Activated naive CD4-positive, alpha-beta T cell treated with anti-CD3 and anti-CD28 coated beads, Interleukin-2, amount 10 ng/mL, durations not matched to agents 7 days and 5 days (primary cell): Measurements from ENCODE around the gene RABGGTA.
A peak's percentile ranks its signal among the peaks of the same experiment; 100 is the strongest.

ENCODE experiments used
- CTCF ChIA-PET: fragments of 350-600 bp; sonication (Branson Sonifier 250); formaldehyde crosslinking; loops from one replicate; lab custom pipeline; 2021; ENCODE audit warnings: antibody characterized with exemption; lab: Charles Lee
- DNase-seq: peaks from one replicate; pipeline ENCODE4 v3.0.0-alpha.2; 2020
- H3K27ac Mint-ChIP-seq: one replicate; pipeline ENCODE4 v1.8.0; 2021; ENCODE audit warnings: mild to moderate bottlenecking, moderate library complexity, mixed read lengths
- H3K27me3 Mint-ChIP-seq: one replicate; pipeline ENCODE4 v1.8.0; 2021; ENCODE audit warnings: mild to moderate bottlenecking, mixed read lengths
- H3K36me3 Mint-ChIP-seq: one replicate; pipeline ENCODE4 v1.8.0; 2021; ENCODE audit warnings: mixed read lengths
- H3K4me1 Mint-ChIP-seq: one replicate; pipeline ENCODE4 v1.8.0; 2021; ENCODE audit warnings: mixed read lengths
- H3K4me3 Mint-ChIP-seq: one replicate; pipeline ENCODE4 v1.8.0; 2021; ENCODE audit warnings: mild to moderate bottlenecking, moderate library complexity, mixed read lengths
- H3K9me3 Mint-ChIP-seq: one replicate; pipeline ENCODE4 v1.8.0; 2021; ENCODE audit warnings: mixed read lengths

The RABGGTA gene

GRCh38 chr14:24280797-24281460 lies 9.5 kb upstream of the RABGGTA start:
- no peak overlapping the region for H3K4me3 Mint-ChIP-seq
- no peaks in the 10 kb centered on the region for H3K9me3 Mint-ChIP-seq
- peaks cover 31% of the 10 kb centered on the region for H3K4me1 Mint-ChIP-seq
- DNase-seq, result no peak
- H3K36me3 Mint-ChIP-seq, result no peaks in the 10 kb centered on the region
- CTCF ChIA-PET, result interaction anchor here (0.8 to 12.6 kb wide), 7 partner anchors 9 to 38 kb away, joined by 3 to 110 read pairs (median 16); partner anchors contain the start of genes CIDEB, DHRS1, NOP9 and RABGGTA
- H3K27ac Mint-ChIP-seq, result peak overlapping the region; percentile 39
- H3K27me3 Mint-ChIP-seq, result peaks cover 13% of the 10 kb centered on the region

DNA sequence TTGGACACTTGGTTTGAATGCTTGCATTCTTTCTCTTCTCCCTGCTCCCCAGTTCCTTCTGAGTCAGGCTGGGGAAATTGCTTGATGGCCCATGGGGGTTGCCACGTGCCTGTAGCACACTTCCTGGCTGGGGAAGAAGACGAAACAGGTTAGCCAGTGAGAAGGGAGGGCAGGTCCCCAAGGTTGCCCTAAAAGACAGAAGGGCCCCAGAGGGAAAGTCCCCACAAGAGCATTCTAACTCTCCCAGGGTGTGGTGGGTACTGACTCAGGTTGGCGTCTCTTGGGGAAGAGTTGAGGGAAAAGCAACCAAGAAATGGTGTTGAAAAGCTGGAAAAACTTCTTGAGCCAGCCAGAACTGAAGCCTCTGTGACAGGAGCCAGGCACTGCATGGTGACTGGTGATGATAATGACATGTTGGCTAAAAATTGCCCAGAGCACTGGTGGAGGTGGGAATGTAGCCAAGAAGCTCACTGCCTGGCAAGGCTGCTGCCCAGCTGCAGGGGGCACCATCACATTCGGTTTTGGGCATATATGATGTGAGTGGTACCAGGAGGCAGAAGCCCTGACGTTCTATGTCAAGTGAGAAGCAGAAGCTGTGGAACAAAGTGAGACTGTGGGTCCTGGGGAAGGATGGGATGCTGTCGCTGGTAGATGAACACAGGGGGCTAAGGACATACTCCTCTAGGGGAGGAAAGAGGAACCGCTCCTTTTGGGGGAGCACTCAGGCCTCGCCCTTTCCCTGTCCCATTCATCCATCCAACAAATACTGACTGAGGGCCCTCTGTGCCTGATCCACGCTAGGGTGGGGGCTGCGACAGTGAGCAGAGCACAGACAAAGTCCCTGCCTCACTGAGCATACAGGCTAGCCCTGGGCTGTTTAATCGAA lies 8.1 kb upstream of the RABGGTA start:
- peaks cover 37% of the 10 kb centered on the region for H3K4me1 Mint-ChIP-seq
- no peak overlapping the region for H3K27ac Mint-ChIP-seq
- CTCF ChIA-PET, result interaction anchor here (0.6 to 12.6 kb wide), 11 partner anchors 9 to 51 kb away, joined by 3 to 110 read pairs (median 4); partner anchors contain the start of genes CIDEB, DHRS1, LTB4R2 and NOP9
- DNase-seq, result peak; percentile 55
- no peaks in the 10 kb centered on the region for H3K36me3 Mint-ChIP-seq
- no peaks in the 10 kb centered on the region for H3K9me3 Mint-ChIP-seq
- H3K4me3 Mint-ChIP-seq, result no peak overlapping the region
- H3K27me3 Mint-ChIP-seq, result peaks cover 13% of the 10 kb centered on the region

DNA sequence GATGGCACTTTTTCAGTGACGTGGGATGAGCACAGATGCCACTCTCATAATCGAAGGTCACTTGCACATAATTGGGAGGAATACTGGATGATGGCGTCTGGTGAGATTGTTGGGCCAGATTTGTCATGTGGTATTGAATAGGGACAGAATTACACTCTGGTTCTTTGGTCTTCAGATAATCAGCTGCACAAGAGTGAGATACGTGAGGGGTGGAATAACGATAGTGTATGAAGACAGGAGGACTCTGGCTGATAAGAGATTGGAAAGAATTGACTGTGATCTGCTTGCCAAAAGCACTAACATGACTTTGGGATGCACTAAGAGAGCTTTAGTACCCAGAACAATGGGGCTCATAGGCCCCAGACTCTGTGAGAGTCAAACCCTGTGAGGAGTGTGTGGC lies 7.0 kb upstream of the RABGGTA start:
- Mint-ChIP-seq H3K36me3 (no peaks in the 10 kb centered on the region), H3K27ac (no peak overlapping the region), H3K4me1 (peaks cover 48% of the 10 kb centered on the region), H3K4me3 (no peak overlapping the region), H3K9me3 (no peaks in the 10 kb centered on the region), H3K27me3 (peaks cover 13% of the 10 kb centered on the region)
- DNase-seq, result no peak
- CTCF ChIA-PET, result interaction anchor here (1.1 to 12.6 kb wide), 7 partner anchors 8 to 63 kb away, joined by 3 to 110 read pairs (median 11); partner anchors contain the start of genes CIDEB, DHRS1, MDP1 and NOP9

DNA sequence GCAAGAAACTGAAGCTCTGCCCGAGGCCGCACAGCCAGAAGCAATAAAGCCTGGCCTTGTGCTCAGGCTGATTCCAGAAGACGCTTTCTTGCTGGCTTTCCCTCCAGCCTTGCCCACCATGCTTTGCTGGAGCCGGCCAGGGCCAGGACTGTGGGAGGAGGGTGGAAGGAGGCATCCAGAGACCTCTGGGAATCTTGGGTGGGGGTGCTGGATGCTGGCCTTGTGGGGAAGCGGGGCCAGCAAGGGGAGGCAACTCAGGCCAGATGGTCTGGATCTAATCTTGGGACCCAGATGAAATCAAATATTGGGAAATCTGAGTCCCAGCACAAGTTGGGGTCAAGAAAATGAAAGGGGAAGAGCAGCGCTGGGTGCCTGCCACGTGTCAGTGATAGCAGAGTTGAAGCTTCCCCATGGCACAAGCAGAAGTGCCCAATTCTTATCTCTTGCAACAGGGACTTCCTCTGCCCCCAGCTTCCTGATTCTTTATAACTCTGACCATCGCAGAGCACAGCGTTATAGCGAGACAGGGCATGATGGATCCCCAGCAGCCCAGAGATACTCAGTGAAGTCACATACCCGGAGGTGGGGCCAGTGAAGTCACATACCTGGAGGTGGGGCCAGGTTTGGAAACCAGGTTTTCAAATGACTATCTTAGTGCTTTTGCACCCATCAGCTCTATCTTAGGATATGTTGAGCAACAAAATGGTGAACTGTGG lies 6.4 kb upstream of the RABGGTA start:
- no peak overlapping the region for H3K4me3 Mint-ChIP-seq
- peaks cover 13% of the 10 kb centered on the region for H3K27me3 Mint-ChIP-seq
- H3K27ac Mint-ChIP-seq, result no peak overlapping the region
- no peak for DNase-seq
- CTCF ChIA-PET, result interaction anchor here (0.6 to 12.6 kb wide), 5 partner anchors 12 to 62 kb away, joined by 3 to 110 read pairs (median 3); partner anchors contain the start of genes CIDEB, DHRS1, MDP1 and NOP9
- peaks cover 53% of the 10 kb centered on the region for H3K4me1 Mint-ChIP-seq
- H3K36me3 Mint-ChIP-seq, result no peaks in the 10 kb centered on the region
- no peaks in the 10 kb centered on the region for H3K9me3 Mint-ChIP-seq

- Mint-ChIP-seq H3K27ac (no peak overlapping the region), H3K36me3 (no peaks in the 10 kb centered on the region), H3K9me3 (no peaks in the 10 kb centered on the region), H3K4me1 (peaks cover 60% of the 10 kb centered on the region), H3K4me3 (no peak overlapping the region), H3K27me3 (peaks cover 13% of the 10 kb centered on the region)
- CTCF ChIA-PET, result interaction anchor here (0.9 to 12.6 kb wide), 2 partner anchors 23 to 29 kb away, joined by 3 to 110 read pairs; partner anchors contain the start of genes DHRS1 and NOP9
- no peak for DNase-seq
Measured at GRCh38 chr14:24277071-24277470, 5.7 kb upstream of the RABGGTA start.

DNA sequence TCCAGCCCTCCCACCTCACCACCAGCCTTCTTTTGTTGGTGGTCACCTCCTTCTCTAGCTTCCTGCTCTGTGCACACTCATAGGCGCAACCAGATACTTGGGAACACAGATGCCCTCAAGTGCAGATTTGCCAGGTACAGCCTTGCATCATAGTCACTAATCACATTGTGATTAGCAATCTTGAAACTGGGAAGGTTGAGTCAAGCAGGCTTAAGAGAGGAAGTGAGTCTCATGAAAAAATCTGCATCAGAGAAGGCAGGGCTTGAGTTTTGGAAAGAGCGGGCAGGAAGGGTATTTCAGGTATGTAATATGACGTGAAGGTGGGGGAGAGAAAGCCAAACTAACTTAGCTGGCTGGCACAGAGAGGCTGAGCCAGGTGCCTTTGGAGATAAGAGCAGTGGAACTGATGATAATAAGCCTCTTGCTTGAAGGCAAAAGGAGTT lies 2.7 kb upstream of the RABGGTA start:
- H3K27me3 Mint-ChIP-seq, result no peaks in the 10 kb centered on the region
- peaks cover 70% of the 10 kb centered on the region for H3K4me1 Mint-ChIP-seq
- peak overlapping the region; percentile 84 for H3K27ac Mint-ChIP-seq
- peaks cover 4% of the 10 kb centered on the region for H3K36me3 Mint-ChIP-seq
- peak; percentile 48 for DNase-seq
- CTCF ChIA-PET, result interaction anchor here (0.7 to 12.6 kb wide), 15 partner anchors 16 to 158 kb away, joined by 3 to 110 read pairs (median 4); partner anchors contain the start of genes CIDEB, DHRS1, LTB4R2 and MDP1
- no peak overlapping the region for H3K4me3 Mint-ChIP-seq
- no peaks in the 10 kb centered on the region for H3K9me3 Mint-ChIP-seq

GRCh38 chr14:24273422-24273998 lies 2.1 kb upstream of the RABGGTA start:
- Mint-ChIP-seq H3K9me3 (no peaks in the 10 kb centered on the region), H3K27me3 (no peaks in the 10 kb centered on the region), H3K27ac (peak overlapping the region; percentile 84), H3K4me1 (peaks cover 65% of the 10 kb centered on the region), H3K4me3 (no peak overlapping the region), H3K36me3 (peaks cover 5% of the 10 kb centered on the region)
- no peak for DNase-seq
- CTCF ChIA-PET, result interaction anchor here (0.7 to 12.6 kb wide), 15 partner anchors 16 to 158 kb away, joined by 3 to 110 read pairs (median 4); partner anchors contain the start of genes CIDEB, DHRS1, LTB4R2 and NOP9

DNA sequence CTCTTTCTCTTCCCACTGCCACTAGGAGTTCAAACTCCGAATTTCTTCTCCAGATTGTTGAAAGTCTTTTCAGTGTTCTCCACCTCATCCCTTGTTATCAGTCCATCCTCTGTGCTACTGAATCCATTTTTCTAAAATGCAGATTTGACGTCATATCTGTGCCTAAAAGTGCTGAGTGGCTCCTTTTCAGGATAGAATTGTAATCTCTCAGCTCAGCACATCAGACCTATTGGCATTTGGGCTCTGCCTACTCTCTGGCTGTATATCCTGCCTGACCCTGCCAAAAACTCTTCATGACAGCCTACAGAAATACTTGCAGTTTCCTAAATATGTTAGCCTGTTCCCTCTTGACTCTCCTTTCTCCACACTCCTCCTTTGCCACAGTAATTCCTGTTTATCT lies 1.1 kb upstream of the RABGGTA start:
- Mint-ChIP-seq H3K4me1 (peaks cover 60% of the 10 kb centered on the region), H3K9me3 (no peaks in the 10 kb centered on the region), H3K27me3 (no peaks in the 10 kb centered on the region), H3K27ac (peak overlapping the region; percentile 95), H3K4me3 (peak overlapping the region; percentile 31), H3K36me3 (peaks cover 5% of the 10 kb centered on the region)
- DNase-seq, result no peak
- CTCF ChIA-PET, result interaction anchor here (0.7 to 12.6 kb wide), 9 partner anchors 8 to 59 kb away, joined by 3 to 110 read pairs (median 8); partner anchors contain the start of genes CHMP4A, CIDEB, DHRS1 and LTB4R2

GRCh38 chr14:24271834-24272263 lies 452 bp upstream of the RABGGTA start:
- CTCF ChIA-PET, result interaction anchor here (0.7 to 12.6 kb wide), 11 partner anchors 9 to 59 kb away, joined by 3 to 110 read pairs (median 5); partner anchors contain the start of genes CHMP4A, CIDEB, DHRS1 and LTB4R2
- H3K27ac Mint-ChIP-seq, result peak overlapping the region; percentile 95
- peak overlapping the region; percentile 85 for H3K4me3 Mint-ChIP-seq
- peaks cover 57% of the 10 kb centered on the region for H3K4me1 Mint-ChIP-seq
- H3K27me3 Mint-ChIP-seq, result no peaks in the 10 kb centered on the region
- H3K9me3 Mint-ChIP-seq, result no peaks in the 10 kb centered on the region
- peaks cover 12% of the 10 kb centered on the region for H3K36me3 Mint-ChIP-seq
- no peak for DNase-seq

DNA sequence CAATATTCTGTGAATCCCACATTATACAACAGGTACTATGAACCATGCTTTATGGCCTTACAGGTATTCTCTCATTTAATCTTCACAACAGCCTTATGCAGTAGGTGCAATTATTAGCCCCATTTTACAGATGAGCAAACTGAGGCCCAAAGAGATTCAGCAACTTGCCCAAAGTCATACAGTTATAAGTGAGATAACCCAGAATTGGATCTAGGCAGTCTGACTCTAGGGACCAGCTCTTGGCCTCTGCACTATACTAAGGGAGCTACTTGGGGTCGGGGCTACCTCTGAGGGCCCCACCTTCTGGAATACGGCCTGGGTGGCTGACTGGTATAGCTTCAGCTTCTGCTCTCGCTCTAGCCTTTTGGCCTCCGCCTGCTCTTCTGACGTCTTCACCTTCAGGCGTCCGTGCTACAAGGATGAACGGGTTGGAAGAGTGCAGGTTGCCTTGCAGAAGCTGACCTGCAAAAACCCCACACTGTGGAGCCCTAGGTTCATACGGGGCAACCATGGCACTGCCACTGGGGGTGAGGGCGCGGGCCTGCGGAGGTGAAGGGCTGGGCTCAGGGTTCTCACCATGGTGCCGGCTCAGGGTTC lies 762 bp downstream of the RABGGTA start:
- CTCF ChIA-PET, result interaction anchor here (1.2 to 12.6 kb wide), 10 partner anchors 10 to 57 kb away, joined by 4 to 110 read pairs (median 7); partner anchors contain the start of genes CHMP4A, CIDEB, DHRS1 and MDP1
- H3K36me3 Mint-ChIP-seq, result peaks cover 18% of the 10 kb centered on the region
- H3K9me3 Mint-ChIP-seq, result no peaks in the 10 kb centered on the region
- peaks cover 54% of the 10 kb centered on the region for H3K4me1 Mint-ChIP-seq
- DNase-seq, result no peak
- H3K27ac Mint-ChIP-seq, result peak overlapping the region; percentile 97
- no peaks in the 10 kb centered on the region for H3K27me3 Mint-ChIP-seq
- H3K4me3 Mint-ChIP-seq, result peak overlapping the region; percentile 85

GRCh38 chr14:24269910-24270536 lies 1.4 kb downstream of the RABGGTA start:
- CTCF ChIA-PET, result interaction anchor here (0.8 to 12.6 kb wide), 11 partner anchors 11 to 212 kb away, joined by 3 to 110 read pairs (median 6); partner anchors contain the start of genes CIDEB, DHRS1, LTB4R and NOP9
- H3K27me3 Mint-ChIP-seq, result no peaks in the 10 kb centered on the region
- H3K36me3 Mint-ChIP-seq, result peaks cover 18% of the 10 kb centered on the region
- H3K9me3 Mint-ChIP-seq, result no peaks in the 10 kb centered on the region
- H3K4me3 Mint-ChIP-seq, result peak overlapping the region; percentile 85
- peak overlapping the region; percentile 57 for H3K27ac Mint-ChIP-seq
- DNase-seq, result no peak
- peaks cover 49% of the 10 kb centered on the region for H3K4me1 Mint-ChIP-seq

GRCh38 chr14:24269368-24269767 lies 2.0 kb downstream of the RABGGTA start:
- Mint-ChIP-seq H3K27me3 (no peaks in the 10 kb centered on the region), H3K27ac (peak overlapping the region; percentile 52), H3K4me1 (peaks cover 46% of the 10 kb centered on the region), H3K9me3 (no peaks in the 10 kb centered on the region), H3K36me3 (peaks cover 20% of the 10 kb centered on the region), H3K4me3 (no peak overlapping the region)
- DNase-seq, result no peak
- CTCF ChIA-PET, result interaction anchor here (0.8 to 12.6 kb wide), 9 partner anchors 11 to 212 kb away, joined by 3 to 110 read pairs (median 4); partner anchors contain the start of genes CIDEB, DHRS1, LTB4R and NOP9
